ENCODE results near the gene RPS24.

The RPS24 gene

DNA sequence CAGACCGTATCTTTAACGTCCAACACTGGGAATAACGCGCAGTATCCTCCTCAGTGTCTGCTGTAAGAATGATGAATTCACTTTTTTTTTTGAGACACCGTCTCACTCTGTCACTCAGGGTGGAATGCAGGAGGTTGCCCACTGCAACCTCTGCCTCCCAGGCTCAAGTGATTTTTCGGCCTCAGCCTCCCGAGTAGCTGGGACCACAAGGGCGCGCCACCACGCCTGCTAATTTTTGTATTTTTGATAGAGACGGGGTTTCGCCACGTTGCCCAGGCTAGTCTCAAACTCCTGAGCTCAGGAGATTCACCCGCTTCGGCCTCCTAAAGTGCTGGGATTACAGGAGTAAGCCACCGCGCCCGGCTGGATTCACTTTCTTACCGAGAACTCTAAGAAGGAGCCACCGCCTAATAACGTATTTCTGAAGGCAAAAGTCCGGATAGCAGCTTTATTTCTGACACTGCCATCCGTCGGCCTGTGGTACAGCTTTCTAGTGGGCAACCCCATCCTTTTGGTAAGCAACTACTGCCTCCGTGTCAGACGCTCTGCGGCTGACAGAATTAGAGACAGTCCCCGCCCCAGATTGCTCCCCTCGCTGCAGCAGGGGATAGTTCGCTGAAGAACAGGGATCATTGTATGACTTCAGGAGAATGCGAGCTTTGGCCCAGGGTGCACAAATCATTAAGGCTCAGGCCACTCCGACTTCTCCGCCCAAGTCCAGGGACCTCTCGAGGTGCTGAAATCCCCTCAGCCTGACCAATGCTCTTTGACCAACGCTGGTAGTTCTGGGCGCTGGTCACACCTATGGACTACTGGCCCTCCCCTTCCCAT lies 5.0 kb upstream of the RPS24 start:
- no peak for DNase-seq (ENCODE audit: low read depth)

GRCh38 chr10:78029269-78030226 lies 4.1 kb upstream of the RPS24 start, which contains the start of gene POLR3A:
POLR3A (minus strand) TSS chr10:78029515; CDS start chr10:78029407, 108 bp downstream.
- peak; percentile 79 for DNase-seq (ENCODE audit: low read depth)

DNA sequence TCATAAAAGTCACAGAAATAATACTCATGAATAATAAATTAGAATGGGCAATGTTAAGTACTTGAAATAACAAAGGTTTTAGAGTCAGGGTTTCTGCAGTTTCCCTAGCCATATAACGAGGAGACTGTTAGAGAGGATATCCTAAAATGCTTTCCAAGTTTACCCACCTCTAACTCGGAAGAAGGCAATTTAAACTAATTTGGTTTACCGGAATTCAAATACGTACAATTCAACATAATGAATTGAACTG lies 351 bp upstream of the RPS24 start:
- no peak for DNase-seq (ENCODE audit: low read depth)

- no peak for DNase-seq (ENCODE audit: low read depth)
These were observed 1.4 kb downstream of the RPS24 start for GRCh38 chr10:78035025-78035424.

DNA sequence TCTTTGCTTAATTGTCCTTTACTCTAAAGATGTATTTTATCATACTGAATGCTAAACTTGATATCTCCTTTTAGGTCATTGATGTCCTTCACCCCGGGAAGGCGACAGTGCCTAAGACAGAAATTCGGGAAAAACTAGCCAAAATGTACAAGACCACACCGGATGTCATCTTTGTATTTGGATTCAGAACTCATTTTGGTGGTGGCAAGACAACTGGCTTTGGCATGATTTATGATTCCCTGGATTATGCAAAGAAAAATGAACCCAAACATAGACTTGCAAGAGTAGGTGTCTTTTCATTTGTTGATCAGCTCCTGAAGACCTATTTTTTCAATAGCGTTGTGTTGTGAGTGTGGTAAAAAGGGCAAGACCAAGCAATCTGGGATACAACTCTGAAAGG lies 1.8 kb downstream of the RPS24 start:
- no peak for DNase-seq (ENCODE audit: low read depth)

DNA sequence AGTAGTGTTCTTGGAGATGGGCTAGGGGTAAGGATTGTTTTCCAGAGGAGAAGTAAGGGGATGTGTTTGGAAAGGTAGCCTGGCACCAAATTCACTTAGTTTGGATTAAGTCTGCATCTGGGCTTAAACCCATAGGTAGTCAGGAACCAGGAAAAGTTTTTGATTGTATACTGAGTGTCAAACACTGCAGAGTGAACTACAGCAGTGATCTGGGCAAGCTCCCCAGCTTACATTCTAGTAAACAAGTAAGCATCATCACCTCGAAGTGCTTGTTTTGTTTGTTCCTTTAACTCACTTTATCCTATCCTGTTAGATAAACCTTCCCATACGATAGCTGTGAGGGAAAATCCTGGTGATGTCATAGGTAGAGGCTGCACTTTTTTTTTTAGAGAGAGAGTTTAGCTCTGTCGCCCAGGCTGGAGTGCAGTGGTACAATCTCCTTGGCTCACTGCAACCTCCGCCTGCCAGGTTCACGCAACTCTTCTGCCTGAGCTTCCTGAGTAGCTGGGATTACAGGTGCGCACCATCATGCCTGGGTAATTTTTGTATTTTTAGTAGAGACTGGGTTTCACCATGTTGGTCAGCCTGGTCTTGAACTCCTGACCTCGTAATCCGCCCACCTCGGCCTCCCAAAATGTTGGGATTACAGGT lies 2.4 kb downstream of the RPS24 start:
- DNase-seq (ENCODE audit: low read depth): no peak

GRCh38 chr10:78038105-78038504 lies 4.4 kb downstream of the RPS24 start:
- no peak for DNase-seq (ENCODE audit: low read depth)

GRCh38 chr10:78038791-78039547 lies 5.3 kb downstream of the RPS24 start:
- DNase-seq (ENCODE audit: low read depth): no peak

GRCh38 chr10:78039743-78040142 lies 6.1 kb downstream of the RPS24 start:
- no peak for DNase-seq (ENCODE audit: low read depth)

DNA sequence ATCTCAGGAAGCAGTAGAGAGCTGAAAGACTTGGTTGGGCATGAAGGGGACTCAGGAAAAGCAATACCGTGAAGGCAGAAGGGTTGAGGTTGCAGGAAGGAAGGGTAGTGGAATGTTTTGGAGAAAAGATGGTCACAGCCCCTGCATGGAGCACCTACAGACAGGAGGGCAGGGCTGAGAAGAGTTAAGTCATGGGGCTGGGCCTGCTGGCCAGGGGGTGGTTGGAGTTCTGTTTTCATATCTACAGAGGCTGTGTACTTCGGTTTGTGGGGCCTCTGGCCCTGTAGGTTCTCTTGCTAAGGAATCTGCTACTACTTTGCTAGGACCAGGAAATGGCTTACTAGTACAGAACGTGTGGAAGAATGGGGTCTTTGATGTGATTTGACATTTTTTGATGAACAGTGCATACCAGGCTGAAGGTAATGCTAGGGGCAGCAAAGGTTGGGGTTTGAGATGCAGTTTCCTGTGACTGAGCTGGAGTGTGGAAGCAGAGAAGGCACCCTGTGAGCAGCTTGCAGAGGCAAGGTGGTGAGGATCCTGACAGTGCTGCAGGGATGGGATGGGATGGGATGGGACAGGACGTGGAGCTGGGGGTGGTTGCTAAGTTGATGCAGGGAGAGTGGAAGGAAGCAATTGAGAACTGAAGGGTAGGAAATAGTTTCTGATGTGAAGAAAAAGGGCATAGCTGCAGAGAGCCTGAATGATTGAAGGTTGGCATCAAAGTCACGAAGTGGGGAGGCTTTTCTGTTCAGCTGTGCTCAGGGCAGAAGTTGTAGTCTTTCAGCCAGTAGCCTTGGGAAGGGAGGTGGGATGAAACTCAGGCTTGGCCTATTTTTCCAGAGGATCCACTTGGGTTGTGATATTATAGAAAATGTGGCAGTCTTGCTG lies 7.8 kb downstream of the RPS24 start:
- no peak for DNase-seq (ENCODE audit: low read depth)

DNA sequence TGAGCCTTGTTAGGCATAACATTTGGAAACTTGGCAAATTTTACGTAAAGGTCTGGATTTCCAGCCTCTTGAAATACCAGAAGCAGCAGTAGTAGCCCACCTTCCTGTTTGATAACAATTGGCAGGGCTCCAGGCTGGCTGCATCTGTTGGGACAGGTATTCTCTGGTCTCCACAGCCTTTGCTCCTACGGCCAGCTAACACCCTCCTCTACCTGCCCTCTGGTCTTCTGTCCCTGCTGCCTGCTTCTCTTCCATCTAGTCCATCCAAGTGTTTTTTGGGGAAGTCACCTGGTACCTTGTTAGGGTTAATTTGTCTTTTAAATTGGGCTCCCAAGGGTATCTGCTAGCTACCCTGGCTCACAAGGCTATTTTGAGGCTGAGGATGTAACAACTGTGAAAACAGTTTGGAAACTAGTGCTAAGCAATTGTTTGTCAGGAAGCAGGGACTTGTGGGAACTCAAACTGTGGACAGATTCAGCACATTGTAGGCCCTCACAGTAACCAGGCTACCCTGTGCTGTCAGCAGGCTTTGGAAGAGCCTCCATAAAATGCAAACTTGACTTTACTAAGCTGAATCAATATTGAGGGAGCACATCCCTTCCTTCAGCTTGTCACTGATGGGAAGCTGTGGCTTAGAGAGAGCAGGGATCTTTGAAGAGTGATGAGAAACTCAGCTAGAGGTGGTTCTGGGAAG lies 8.5 kb downstream of the RPS24 start:
- DNase-seq (ENCODE audit: low read depth): no peak

GRCh38 chr10:78042752-78043104 lies 9.1 kb downstream of the RPS24 start:
- no peak for DNase-seq (ENCODE audit: low read depth)

GRCh38 chr10:78044179-78044578 lies 10.5 kb downstream of the RPS24 start:
- DNase-seq (ENCODE audit: low read depth): no peak

DNA sequence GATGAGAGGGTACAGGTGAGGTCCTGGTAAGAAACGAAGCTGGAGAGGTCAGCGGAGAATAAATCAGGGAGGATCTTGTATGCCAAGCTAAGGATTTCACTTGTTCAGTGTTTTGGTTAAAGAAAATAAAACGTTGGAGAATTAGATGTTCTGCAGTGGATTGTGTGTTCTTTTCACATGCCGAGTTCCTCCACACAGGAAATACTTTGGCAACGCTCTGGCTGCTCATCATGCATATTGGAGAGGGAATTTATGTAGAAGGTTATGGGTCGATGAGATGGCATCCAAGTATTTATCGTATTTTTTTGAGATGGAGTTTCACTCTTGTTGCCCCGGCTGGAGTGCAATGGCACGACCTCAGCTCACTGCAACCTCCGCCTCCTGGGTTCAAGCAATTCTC lies 11.0 kb downstream of the RPS24 start:
- DNase-seq (ENCODE audit: low read depth): no peak

- no peak for DNase-seq (ENCODE audit: low read depth)
These were observed 11.6 kb downstream of the RPS24 start for GRCh38 chr10:78045237-78045636.

DNA sequence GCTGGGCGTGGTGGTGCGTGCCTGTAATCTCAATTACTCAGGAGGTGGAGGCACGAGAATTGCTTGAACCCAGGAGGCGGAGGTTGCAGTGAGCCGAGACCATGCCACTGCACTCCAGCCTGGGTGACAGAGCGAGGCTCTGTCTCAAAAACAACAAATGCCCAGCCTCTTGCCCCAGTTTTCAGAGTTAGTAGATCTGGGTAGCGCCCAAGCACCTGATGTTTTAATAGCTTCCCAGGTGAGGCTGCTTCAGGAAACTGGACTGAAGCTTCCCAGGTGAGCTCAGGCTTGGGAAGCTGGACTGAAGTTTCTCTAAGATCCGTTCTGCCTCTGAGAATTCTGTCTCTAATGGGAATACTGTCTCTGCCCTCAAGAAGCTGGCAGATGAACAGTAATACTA lies 12.2 kb downstream of the RPS24 start:
- no peak for DNase-seq (ENCODE audit: low read depth)

GRCh38 chr10:78046711-78047269 lies 13.1 kb downstream of the RPS24 start:
- DNase-seq (ENCODE audit: low read depth): no peak

DNA sequence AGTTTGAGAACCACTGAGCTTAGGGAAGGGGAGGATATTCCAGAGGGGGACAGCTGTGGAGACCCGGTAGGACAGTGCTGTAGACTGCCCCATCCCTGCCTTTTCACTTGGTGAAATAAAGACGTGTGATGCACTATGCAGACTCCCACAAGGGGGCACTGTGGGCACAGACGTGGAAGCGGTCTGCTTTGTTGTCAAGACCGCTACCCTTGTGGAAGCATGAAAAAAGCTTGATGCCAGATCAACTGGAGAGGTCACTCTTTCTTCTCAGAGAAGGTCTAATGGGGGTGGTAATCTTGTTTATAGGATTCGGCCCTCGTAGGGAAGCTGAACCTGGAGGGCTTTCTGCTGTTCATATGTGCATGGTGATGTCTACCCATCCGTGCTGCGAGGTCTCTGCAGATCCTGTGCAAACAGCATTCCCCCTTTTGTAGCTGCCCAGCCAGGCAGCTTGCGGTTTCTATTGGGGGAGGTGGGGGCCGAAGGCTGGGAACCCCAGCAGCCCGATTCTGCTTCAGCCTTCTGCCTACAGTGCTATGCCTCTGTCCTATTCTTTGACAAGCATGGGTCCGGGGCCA lies 13.7 kb downstream of the RPS24 start:
- peak; percentile 70 for DNase-seq (ENCODE audit: low read depth)

DNA sequence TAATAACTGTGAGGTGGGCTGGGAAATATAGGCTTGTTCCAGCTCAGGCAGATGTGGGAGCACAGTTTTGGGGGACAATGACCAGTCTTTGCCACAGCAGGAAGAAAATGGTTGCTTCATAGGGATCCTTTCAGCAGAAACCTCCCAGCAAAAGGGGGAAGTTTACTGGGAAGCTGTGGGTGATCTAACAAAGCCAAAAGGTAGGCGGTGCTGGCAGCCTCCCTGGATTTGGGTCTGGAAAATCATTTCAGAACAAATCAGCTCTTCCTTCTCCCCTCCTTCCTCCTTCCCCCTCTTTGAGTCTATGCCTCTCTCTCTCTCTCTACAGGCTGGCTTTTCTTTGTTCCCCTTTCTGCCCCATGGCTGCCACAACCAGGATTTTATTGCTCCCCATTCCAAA lies 16.2 kb downstream of the RPS24 start:
- no peak for DNase-seq (ENCODE audit: low read depth)
